ENCODE measurements around the gene KIT. TPM values are rescaled to one million over a fixed set of nuclear protein-coding genes. Genes with fewer than 3 reads are reported as not detected.
A peak's percentile ranks its signal among the peaks of the same experiment; 100 is the strongest.
"Not testable (repeated sequence)": the region's sequence is repeated elsewhere in the genome, so short reads cannot be mapped to it uniquely, and the experiment has no call there.

KIT gene
- total RNA-seq (1 to 10 TPM; 1.1 to 6.0 TPM), total RNA-seq (0.38 to 4.9 reads per million in 2 donors)

GRCh38 chr4:54657551-54658251 is at the start of gene KIT:
Gene KIT (plus strand): TSS chr4:54657957. CDS start chr4:54658015, 58 bp downstream.
- no peak within 1 kb of the TSS for H3K27ac Mint-ChIP-seq
- H3K36me3 Mint-ChIP-seq (ENCODE audit: low read depth), result no peaks in the 10 kb centered on the region
- H3K4me3 Mint-ChIP-seq, result peak within 1 kb of the TSS; percentile 87
- peaks cover 12% of the 10 kb centered on the region for H3K4me1 Mint-ChIP-seq
- H3K27me3 Mint-ChIP-seq, result peaks cover 69% of the 10 kb centered on the region
- DNase-seq, result peak in 1 of 3 donors; percentile 13
- peaks cover 3% of the 10 kb centered on the region for H3K9me3 ChIP-seq (ENCODE audit: control insufficient read depth, low read length, poor library complexity, severe bottlenecking)
- peak; percentile 50 for ATAC-seq

GRCh38 chr4:54609310-54609709 is 48.4 kb upstream of the KIT start:
- H3K4me1 Mint-ChIP-seq, result no peaks in the 10 kb centered on the region
- DNase-seq, result no peak
- H3K27ac Mint-ChIP-seq, result no peak overlapping the region
- H3K4me3 Mint-ChIP-seq, result no peak overlapping the region
- no peaks in the 10 kb centered on the region for H3K36me3 Mint-ChIP-seq (ENCODE audit: low read depth)
- peaks cover 18% of the 10 kb centered on the region for H3K27me3 Mint-ChIP-seq
- no peaks in the 10 kb centered on the region for H3K9me3 ChIP-seq (ENCODE audit: control insufficient read depth, low read length, poor library complexity, severe bottlenecking)
- ATAC-seq, result no peak

GRCh38 chr4:54614149-54614548 is 43.6 kb upstream of the KIT start:
- no peaks in the 10 kb centered on the region for H3K36me3 Mint-ChIP-seq (ENCODE audit: low read depth)
- DNase-seq, result no peak
- no peaks in the 10 kb centered on the region for H3K4me1 Mint-ChIP-seq
- H3K27me3 Mint-ChIP-seq, result peaks cover 15% of the 10 kb centered on the region
- H3K27ac Mint-ChIP-seq, result no peak overlapping the region
- ATAC-seq, result no peak
- no peaks in the 10 kb centered on the region for H3K9me3 ChIP-seq (ENCODE audit: control insufficient read depth, low read length, poor library complexity, severe bottlenecking)
- H3K4me3 Mint-ChIP-seq, result no peak overlapping the region

GRCh38 chr4:54620773-54621172 is 37.0 kb upstream of the KIT start:
- Mint-ChIP-seq H3K27me3 (no peaks in the 10 kb centered on the region), H3K4me1 (no peaks in the 10 kb centered on the region), H3K27ac (no peak overlapping the region), H3K4me3 (no peak overlapping the region), H3K36me3 (ENCODE audit: low read depth) (no peaks in the 10 kb centered on the region)
- no peaks in the 10 kb centered on the region for H3K9me3 ChIP-seq (ENCODE audit: control insufficient read depth, low read length, poor library complexity, severe bottlenecking)
- ATAC-seq (no peak), DNase-seq (no peak)

GRCh38 chr4:54625391-54625790 is 32.4 kb upstream of the KIT start:
- Mint-ChIP-seq H3K27ac (no peak overlapping the region), H3K27me3 (peaks cover 9% of the 10 kb centered on the region)

GRCh38 chr4:54626113-54626512 is 31.6 kb upstream of the KIT start:
- Mint-ChIP-seq H3K4me1 (no peaks in the 10 kb centered on the region), H3K4me3 (no peak overlapping the region), H3K27me3 (peaks cover 14% of the 10 kb centered on the region), H3K36me3 (ENCODE audit: low read depth) (no peaks in the 10 kb centered on the region), H3K27ac (no peak overlapping the region)
- no peak for ATAC-seq
- H3K9me3 ChIP-seq (ENCODE audit: control insufficient read depth, low read length, poor library complexity, severe bottlenecking), result no peaks in the 10 kb centered on the region
- no peak for DNase-seq

More at GRCh38 chr4:54625391-54625790, 32.4 kb upstream of the KIT start:
- Mint-ChIP-seq H3K4me3 (no peak overlapping the region), H3K4me1 (no peaks in the 10 kb centered on the region), H3K36me3 (ENCODE audit: low read depth) (no peaks in the 10 kb centered on the region)
- DNase-seq (no peak), ATAC-seq (no peak)
- H3K9me3 ChIP-seq (ENCODE audit: control insufficient read depth, low read length, poor library complexity, severe bottlenecking), result no peaks in the 10 kb centered on the region

GRCh38 chr4:54632537-54632936 is 25.2 kb upstream of the KIT start:
- Mint-ChIP-seq H3K4me3 (no peak overlapping the region), H3K36me3 (ENCODE audit: low read depth) (no peaks in the 10 kb centered on the region), H3K27me3 (peaks cover 18% of the 10 kb centered on the region), H3K27ac (no peak overlapping the region), H3K4me1 (peaks cover 4% of the 10 kb centered on the region)
- ATAC-seq (no peak), DNase-seq (no peak)
- no peaks in the 10 kb centered on the region for H3K9me3 ChIP-seq (ENCODE audit: control insufficient read depth, low read length, poor library complexity, severe bottlenecking)

GRCh38 chr4:54633102-54633740 is 24.5 kb upstream of the KIT start:
- not testable (repeated sequence) for H3K4me1 Mint-ChIP-seq; H3K36me3 Mint-ChIP-seq (ENCODE audit: low read depth); DNase-seq; H3K9me3 ChIP-seq (ENCODE audit: control insufficient read depth, low read length, poor library complexity, severe bottlenecking); ATAC-seq; H3K27ac Mint-ChIP-seq
- Mint-ChIP-seq H3K4me3 (peak overlapping the region; percentile 32), H3K27me3 (peaks cover 18% of the 10 kb centered on the region)

- Mint-ChIP-seq H3K27me3 (peaks cover 9% of the 10 kb centered on the region), H3K27ac (no peak overlapping the region), H3K4me3 (no peak overlapping the region), H3K36me3 (ENCODE audit: low read depth) (no peaks in the 10 kb centered on the region), H3K4me1 (peaks cover 4% of the 10 kb centered on the region)
- H3K9me3 ChIP-seq (ENCODE audit: control insufficient read depth, low read length, poor library complexity, severe bottlenecking), result no peaks in the 10 kb centered on the region
- ATAC-seq (no peak), DNase-seq (no peak)
These were observed 22.4 kb upstream of the KIT start for GRCh38 chr4:54635318-54635717.

- Mint-ChIP-seq H3K4me1 (peaks cover 4% of the 10 kb centered on the region), H3K27ac (no peak overlapping the region), H3K27me3 (no peaks in the 10 kb centered on the region), H3K4me3 (no peak overlapping the region), H3K36me3 (ENCODE audit: low read depth) (no peaks in the 10 kb centered on the region)
- ATAC-seq (no peak), DNase-seq (no peak)
- H3K9me3 ChIP-seq (ENCODE audit: control insufficient read depth, low read length, poor library complexity, severe bottlenecking), result no peaks in the 10 kb centered on the region
These were observed 20.4 kb upstream of the KIT start for GRCh38 chr4:54637325-54637724.

- not testable (repeated sequence) for H3K4me3 Mint-ChIP-seq; H3K27me3 Mint-ChIP-seq; DNase-seq; H3K4me1 Mint-ChIP-seq; H3K9me3 ChIP-seq (ENCODE audit: control insufficient read depth, low read length, poor library complexity, severe bottlenecking); H3K36me3 Mint-ChIP-seq (ENCODE audit: low read depth); ATAC-seq; H3K27ac Mint-ChIP-seq
These were observed 16.7 kb upstream of the KIT start for GRCh38 chr4:54641101-54641500.

- H3K9me3 ChIP-seq (ENCODE audit: control insufficient read depth, low read length, poor library complexity, severe bottlenecking), result no peaks in the 10 kb centered on the region
- DNase-seq (no peak), ATAC-seq (no peak)
- Mint-ChIP-seq H3K4me3 (no peak overlapping the region), H3K27me3 (no peaks in the 10 kb centered on the region), H3K27ac (no peak overlapping the region), H3K4me1 (no peaks in the 10 kb centered on the region), H3K36me3 (ENCODE audit: low read depth) (no peaks in the 10 kb centered on the region)
These were observed 14.6 kb upstream of the KIT start for GRCh38 chr4:54643172-54643571.

- H3K27me3 Mint-ChIP-seq, result no peaks in the 10 kb centered on the region
- no peaks in the 10 kb centered on the region for H3K9me3 ChIP-seq (ENCODE audit: control insufficient read depth, low read length, poor library complexity, severe bottlenecking)
- H3K36me3 Mint-ChIP-seq (ENCODE audit: low read depth), result no peaks in the 10 kb centered on the region
- DNase-seq (no peak), ATAC-seq (no peak)
- no peak overlapping the region for H3K4me3 Mint-ChIP-seq
- no peak overlapping the region for H3K27ac Mint-ChIP-seq
- H3K4me1 Mint-ChIP-seq, result no peaks in the 10 kb centered on the region
These were observed 13.6 kb upstream of the KIT start for GRCh38 chr4:54643958-54644751.

Measured in T-helper 17 cell (primary cell).